Tibial nerve (tissue), 4 donors: ENCODE data around the gene PGF. TPM values are rescaled to one million over a fixed set of nuclear protein-coding genes. Genes with fewer than 3 reads are reported as not detected.
A peak's percentile ranks its signal among the peaks of the same experiment; 100 is the strongest.

Source experiments
- DNase-seq, 2 donors: peaks; one replicate each; pipeline ENCODE4 v3.0.0-alpha.2; 2019; ENCODE audit warnings: low spot score in 2 of 2
- H3K27ac ChIP-seq, 4 donors: fragments of 200-600 bp; sonication (generic) in 3 of 4; one replicate each; pipeline ENCODE4 v1.5.1; 2017 to 2019; ENCODE audit warnings: mild to moderate bottlenecking in 1 of 4
- H3K27me3 ChIP-seq, 2 donors: fragments of 200-600 bp; sonication (generic) in 1 of 2; one replicate each; pipeline versions ENCODE4 v1.5.1 to v1.6.0; 2017 to 2019
- H3K36me3 ChIP-seq, 3 donors: fragments of 200-600 bp; sonication (generic); one replicate each; pipeline ENCODE4 v1.5.1; 2018 to 2019
- H3K4me1 ChIP-seq, 4 donors: fragments of 200-600 bp; sonication (generic) in 3 of 4; one replicate each; pipeline ENCODE4 v1.5.1; 2017 to 2019
- H3K4me3 ChIP-seq, 4 donors: fragments of 200-600 bp; sonication (generic) in 3 of 4; one replicate each; pipeline ENCODE4 v1.5.1; 2017 to 2019; ENCODE audit warnings: mild to moderate bottlenecking in 1 of 4, moderate library complexity in 1 of 4
- H3K9me3 ChIP-seq, 4 donors: fragments of 200-600 bp; sonication (generic) in 3 of 4; one replicate each; pipeline ENCODE4 v1.5.1; 2017 to 2019
- CTCF ChIP-seq, 5 experiments: fragments of 200-600 bp in 3 of 5; fragments of 450-650 bp in 2 of 5; sonication (generic) in 3 of 5; IDR thresholded peaks; one replicate each; pipeline ENCODE4 v1.5.1; 2016 to 2019; ENCODE audit warnings: antibody characterized with exemption in 5 of 5, mild to moderate bottlenecking in 3 of 5, moderate library complexity in 2 of 5
- EP300 ChIP-seq, 2 donors: sonication (generic); formaldehyde crosslinking; IDR thresholded peaks; one replicate each; pipeline ENCODE4 v1.6.1; 2017; ENCODE audit warnings: antibody characterized with exemption in 2 of 2, mild to moderate bottlenecking in 1 of 2
- POLR2A ChIP-seq, 2 donors: fragments of 450-650 bp; IDR thresholded peaks; one replicate each; pipeline ENCODE4 v1.6.1; 2017; ENCODE audit warnings: antibody characterized with exemption in 2 of 2, mild to moderate bottlenecking in 2 of 2, moderate library complexity in 2 of 2
- WGBS, 2 donors: methylation state at CpG; one replicate each; pipeline ENCODE4 v1.1.5; 2018; 5-methylcytosine and 5-hydroxymethylcytosine counted together
- total RNA-seq, 4 donors: library from RNA; depleted of rRNA; stranded (reverse); fragments of >200 nt; gene quantifications; one replicate each; pipeline ENCODE4 v1.1.0, GENCODE V29; 2016

The PGF gene
- total RNA-seq, 4 donors from 2014 or later = 13.2 to 39.5 (median 18.0) TPM

- DNase-seq = no peak
- Histone ChIP-seq H3K27ac (peak overlapping the region in 3 of 4 donors; percentile 64 to 82 (median 79)), H3K4me3 (no peak overlapping the region), H3K27me3 (no peaks in the 10 kb centered on the region), H3K9me3 (no peaks in the 10 kb centered on the region), H3K4me1 (peaks cover 0 to 47% (median 36%) of the 10 kb centered on the region in 4 donors), H3K36me3 (peaks cover 0 to 5% (median 0%) of the 10 kb centered on the region in 3 donors)
- WGBS, 2 donors = 77 to 81% methylated on average over 17 to 18 of the region's 18 CpGs
- TF ChIP-seq CTCF (IDR thresholded peaks at IDR 0.05) (no peak), POLR2A (IDR thresholded peaks at IDR 0.05) (no peak), EP300 (IDR thresholded peaks at IDR 0.05) (no peak)
These were observed 14.3 kb downstream of the PGF start for GRCh38 chr14:74940956-74941565.

GRCh38 chr14:74938531-74939495, 16.6 kb downstream of the PGF start:
- WGBS, 2 donors = 90 to 91% methylated on average over 10 of the region's 10 CpGs
- Histone ChIP-seq H3K27ac (peak overlapping the region in 3 of 4 donors; percentile 64 to 82 (median 79)), H3K36me3 (peaks cover 0 to 5% (median 0%) of the 10 kb centered on the region in 3 donors), H3K27me3 (no peaks in the 10 kb centered on the region), H3K4me3 (no peak overlapping the region), H3K9me3 (no peaks in the 10 kb centered on the region), H3K4me1 (peaks cover 0 to 61% (median 46%) of the 10 kb centered on the region in 4 donors)
- no peak for TF ChIP-seq EP300 (IDR thresholded peaks at IDR 0.05)
- no peak for DNase-seq

- Histone ChIP-seq H3K27ac (no peak overlapping the region), H3K27me3 (no peaks in the 10 kb centered on the region), H3K4me3 (no peak overlapping the region), H3K9me3 (no peaks in the 10 kb centered on the region), H3K36me3 (peaks cover 0 to 2% (median 0%) of the 10 kb centered on the region in 3 donors), H3K4me1 (peaks cover 0 to 64% (median 46%) of the 10 kb centered on the region in 4 donors)
- TF ChIP-seq CTCF (IDR thresholded peaks at IDR 0.05) (no peak), POLR2A (IDR thresholded peaks at IDR 0.05) (no peak), EP300 (IDR thresholded peaks at IDR 0.05) (no peak)
- WGBS, 2 donors = 91% methylated on average over 2 of the region's 2 CpGs
- DNase-seq = no peak
These were observed 18.2 kb downstream of the PGF start for GRCh38 chr14:74937171-74937570.

- Histone ChIP-seq H3K4me1 (peaks cover 0 to 62% (median 43%) of the 10 kb centered on the region in 4 donors), H3K36me3 (no peaks in the 10 kb centered on the region)
These were observed 18.7 kb downstream of the PGF start for GRCh38 chr14:74936731-74937130.

GRCh38 chr14:74936151-74936550, 19.2 kb downstream of the PGF start:
- H3K4me3 ChIP-seq = no peak overlapping the region

More at GRCh38 chr14:74936731-74937130, 18.7 kb downstream of the PGF start:
- TF ChIP-seq CTCF (IDR thresholded peaks at IDR 0.05) = no peak
- TF ChIP-seq POLR2A (IDR thresholded peaks at IDR 0.05) = no peak
- TF ChIP-seq EP300 (IDR thresholded peaks at IDR 0.05) = no peak
- no peaks in the 10 kb centered on the region for H3K9me3 ChIP-seq
- no peak overlapping the region for H3K27ac ChIP-seq
- WGBS, 2 donors = 86 to 87% methylated on average over 8 of the region's 8 CpGs
- no peak for DNase-seq
- no peaks in the 10 kb centered on the region for H3K27me3 ChIP-seq
- no peak overlapping the region for H3K4me3 ChIP-seq

More at GRCh38 chr14:74936151-74936550, 19.2 kb downstream of the PGF start:
- Histone ChIP-seq H3K36me3 (no peaks in the 10 kb centered on the region), H3K9me3 (no peaks in the 10 kb centered on the region), H3K4me1 (peaks cover 0 to 57% (median 37%) of the 10 kb centered on the region in 4 donors), H3K27me3 (no peaks in the 10 kb centered on the region), H3K27ac (no peak overlapping the region)
- WGBS, 2 donors = 92 to 93% methylated on average over 11 of the region's 11 CpGs
- no peak for DNase-seq
- TF ChIP-seq POLR2A (IDR thresholded peaks at IDR 0.05) = no peak
- no peak for TF ChIP-seq EP300 (IDR thresholded peaks at IDR 0.05)
- TF ChIP-seq CTCF (IDR thresholded peaks at IDR 0.05) = no peak
